Colonic mucosa (tissue), 4 donors: ENCODE results near the gene PDZRN3. TPM values are rescaled to one million over a fixed set of nuclear protein-coding genes. Genes with fewer than 3 reads are reported as not detected.

Experiments
- DNase-seq: peaks from one replicate; pipeline ENCODE4 v3.0.0-alpha.2; 2020
- H3K27ac ChIP-seq: fragments of 200-600 bp; one replicate; pipeline ENCODE4 v1.8.0; 2021
- H3K27me3 ChIP-seq: fragments of 200-600 bp; one replicate; pipeline ENCODE4 v1.8.0; 2021
- H3K36me3 ChIP-seq: fragments of 200-600 bp; one replicate; pipeline ENCODE4 v1.8.0; 2021
- H3K4me1 ChIP-seq: fragments of 200-600 bp; one replicate; pipeline ENCODE4 v1.8.0; 2021; ENCODE audit warnings: mild to moderate bottlenecking
- H3K4me3 ChIP-seq: fragments of 200-600 bp; one replicate; pipeline ENCODE4 v1.8.0; 2021
- H3K9ac ChIP-seq, 2 donors: one replicate each; pipeline ENCODE4 v1.7.0; 2013; ENCODE audit warnings: control low read depth in 2 of 2, low read depth in 2 of 2, low read length in 2 of 2
- H3K9me3 ChIP-seq: fragments of 200-600 bp; one replicate; pipeline ENCODE4 v1.8.0; 2021
- intact Hi-C: fragments of 100-400 bp; cut with DNase I; formaldehyde crosslinking; loops from one replicate; pipeline ENCODE4 v1.14.1; 2022
- total RNA-seq, 2 donors: library from RNA; stranded (reverse); fragmentation: NEBNext Ultra II Directional in 1 of 2; extraction: Animal tissue kit (Norgen Biotek cat#: 25700) in 1 of 2; gene quantifications; one replicate each; pipeline ENCODE4 v1.2.1, GENCODE V29; 2021
- TF ChIP-seq, protein P1 (sequence below): fragments of 200-600 bp; IDR thresholded peaks from one replicate; pipeline ENCODE4 v1.8.0; 2022; ENCODE audit warnings: antibody characterized with exemption, mild to moderate bottlenecking
- donor health status: healthy.
- donor health status: DM: no; HTN: no; CAD: no.
- donor health status: DM: no; HTN: no; CAD: no.

Gene PDZRN3
- total RNA-seq, 2 donors from 2014 or later, result 13.6 to 19.1 TPM

DNA sequence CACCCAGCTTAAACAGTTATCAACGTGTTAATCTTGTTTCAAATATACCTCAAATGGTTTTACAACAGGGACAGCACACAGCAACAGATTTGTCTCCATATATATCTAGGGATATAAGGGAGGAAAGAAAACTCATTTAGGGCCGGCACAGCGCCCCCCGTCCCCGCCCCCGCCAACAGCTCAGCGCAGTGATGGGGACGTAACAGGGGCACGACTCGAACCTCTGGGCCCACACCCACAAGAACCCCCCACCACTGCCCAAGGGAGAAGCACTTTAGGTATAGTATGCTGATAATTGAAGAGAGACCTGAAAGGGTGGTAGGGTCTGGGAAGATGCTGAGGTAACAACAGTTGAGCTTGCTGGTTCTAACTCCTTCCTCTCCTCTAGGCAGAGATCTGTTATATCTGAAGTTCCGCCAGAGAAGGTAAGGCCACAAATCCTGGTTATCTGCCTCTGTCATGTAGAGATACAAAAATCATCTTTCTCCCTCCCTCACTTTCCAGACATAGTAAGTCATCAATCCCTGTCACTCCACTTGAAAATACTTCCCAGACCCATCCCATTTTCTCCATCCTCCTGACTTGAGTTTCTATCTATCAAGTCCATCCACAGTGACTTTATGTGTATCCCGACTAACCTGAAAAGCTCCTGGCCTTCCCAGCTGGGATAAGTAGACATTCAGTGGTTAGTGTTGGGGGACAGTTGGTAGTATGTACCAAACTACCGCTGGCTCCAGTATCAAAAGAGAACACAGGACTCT lies 126.9 kb downstream of the PDZRN3 start:
- no peaks in the 10 kb centered on the region for H3K9me3 ChIP-seq
- no peak overlapping the region for H3K4me3 ChIP-seq
- intact Hi-C loops, result no loop called here
- TF ChIP-seq, protein P1, sequence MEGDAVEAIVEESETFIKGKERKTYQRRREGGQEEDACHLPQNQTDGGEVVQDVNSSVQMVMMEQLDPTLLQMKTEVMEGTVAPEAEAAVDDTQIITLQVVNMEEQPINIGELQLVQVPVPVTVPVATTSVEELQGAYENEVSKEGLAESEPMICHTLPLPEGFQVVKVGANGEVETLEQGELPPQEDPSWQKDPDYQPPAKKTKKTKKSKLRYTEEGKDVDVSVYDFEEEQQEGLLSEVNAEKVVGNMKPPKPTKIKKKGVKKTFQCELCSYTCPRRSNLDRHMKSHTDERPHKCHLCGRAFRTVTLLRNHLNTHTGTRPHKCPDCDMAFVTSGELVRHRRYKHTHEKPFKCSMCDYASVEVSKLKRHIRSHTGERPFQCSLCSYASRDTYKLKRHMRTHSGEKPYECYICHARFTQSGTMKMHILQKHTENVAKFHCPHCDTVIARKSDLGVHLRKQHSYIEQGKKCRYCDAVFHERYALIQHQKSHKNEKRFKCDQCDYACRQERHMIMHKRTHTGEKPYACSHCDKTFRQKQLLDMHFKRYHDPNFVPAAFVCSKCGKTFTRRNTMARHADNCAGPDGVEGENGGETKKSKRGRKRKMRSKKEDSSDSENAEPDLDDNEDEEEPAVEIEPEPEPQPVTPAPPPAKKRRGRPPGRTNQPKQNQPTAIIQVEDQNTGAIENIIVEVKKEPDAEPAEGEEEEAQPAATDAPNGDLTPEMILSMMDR, result no peak
- no peak overlapping the region for H3K27ac ChIP-seq
- H3K36me3 ChIP-seq, result no peaks in the 10 kb centered on the region
- no peaks in the 10 kb centered on the region for H3K4me1 ChIP-seq
- DNase-seq, result no peak
- H3K27me3 ChIP-seq, result no peaks in the 10 kb centered on the region
- H3K9ac ChIP-seq, result no peak overlapping the region

DNA sequence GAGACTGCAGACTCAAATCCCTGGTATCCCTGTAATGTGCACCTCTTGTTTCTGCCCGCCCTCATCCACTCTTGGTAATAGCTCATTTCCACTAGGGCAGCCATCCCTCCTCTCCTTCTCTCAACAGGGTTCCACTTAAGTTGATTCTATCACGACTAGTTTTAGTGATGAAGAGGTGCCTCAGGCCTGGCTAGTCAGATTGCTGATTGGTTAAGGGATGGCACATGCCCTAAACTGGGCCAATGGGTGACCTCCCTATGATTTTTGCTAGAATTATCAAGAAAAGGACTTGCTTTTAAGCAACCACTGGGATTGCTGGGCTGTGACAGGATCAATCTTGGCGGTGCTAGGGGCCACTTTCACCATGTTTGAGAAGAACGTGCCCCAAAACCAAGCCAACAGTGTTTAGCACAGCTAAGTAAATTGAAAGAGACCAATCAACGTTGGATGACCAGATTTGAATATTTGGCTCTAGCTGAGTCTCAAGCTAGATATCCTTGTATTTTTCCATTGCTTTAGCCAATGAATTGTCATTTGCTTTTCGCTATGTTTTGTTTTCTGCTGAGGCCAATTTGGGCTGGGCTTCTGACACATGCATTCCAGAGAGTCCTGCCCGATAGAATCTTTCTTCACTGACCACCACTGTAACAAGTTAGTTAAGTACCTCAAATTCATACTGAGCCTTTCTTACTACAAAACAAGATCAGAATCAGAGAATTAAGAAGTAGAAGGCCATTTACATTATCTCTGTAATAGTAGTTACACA lies 131.0 kb downstream of the PDZRN3 start:
- no peaks in the 10 kb centered on the region for H3K9me3 ChIP-seq
- no peak overlapping the region for H3K27ac ChIP-seq
- H3K4me1 ChIP-seq, result no peaks in the 10 kb centered on the region
- H3K9ac ChIP-seq, result no peak overlapping the region
- no peak overlapping the region for H3K4me3 ChIP-seq
- DNase-seq, result no peak
- TF ChIP-seq, protein P1, result no peak
- intact Hi-C loops, result no loop called here
- H3K27me3 ChIP-seq, result no peaks in the 10 kb centered on the region
- H3K36me3 ChIP-seq, result no peaks in the 10 kb centered on the region

GRCh38 chr3:73492186-73492585 lies 132.6 kb downstream of the PDZRN3 start:
- no peaks in the 10 kb centered on the region for H3K4me1 ChIP-seq
- H3K9me3 ChIP-seq, result no peaks in the 10 kb centered on the region
- intact Hi-C loops, result no loop called here
- no peak overlapping the region for H3K27ac ChIP-seq
- TF ChIP-seq, protein P1, result no peak
- no peak for DNase-seq
- no peak overlapping the region for H3K9ac ChIP-seq
- no peaks in the 10 kb centered on the region for H3K27me3 ChIP-seq
- H3K36me3 ChIP-seq, result no peaks in the 10 kb centered on the region
- no peak overlapping the region for H3K4me3 ChIP-seq

DNA sequence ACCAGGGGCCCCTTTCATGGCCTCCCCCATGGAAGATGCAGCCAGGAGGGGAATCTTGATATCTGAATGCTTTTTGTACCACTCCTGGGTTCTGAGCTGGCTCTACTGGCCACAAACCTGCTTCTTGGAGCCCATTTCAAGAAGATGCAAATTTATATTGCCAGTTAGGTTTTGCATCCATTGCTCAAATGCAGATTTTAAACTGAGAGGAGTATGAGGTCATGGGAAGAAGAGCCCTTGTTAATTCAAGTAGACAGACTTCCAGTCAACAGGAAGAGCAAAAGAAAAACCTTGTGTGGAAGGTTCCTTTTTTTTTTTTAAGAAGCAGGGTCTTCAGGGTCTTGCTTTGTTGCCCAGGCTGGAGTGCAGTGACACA lies 133.5 kb downstream of the PDZRN3 start:
- intact Hi-C loops, result no loop called here
- Histone ChIP-seq H3K9me3 (no peaks in the 10 kb centered on the region), H3K4me3 (no peak overlapping the region), H3K27me3 (no peaks in the 10 kb centered on the region), H3K4me1 (no peaks in the 10 kb centered on the region), H3K9ac (no peak overlapping the region), H3K27ac (no peak overlapping the region), H3K36me3 (no peaks in the 10 kb centered on the region)
- TF ChIP-seq, protein P1, result no peak
- DNase-seq, result no peak

DNA sequence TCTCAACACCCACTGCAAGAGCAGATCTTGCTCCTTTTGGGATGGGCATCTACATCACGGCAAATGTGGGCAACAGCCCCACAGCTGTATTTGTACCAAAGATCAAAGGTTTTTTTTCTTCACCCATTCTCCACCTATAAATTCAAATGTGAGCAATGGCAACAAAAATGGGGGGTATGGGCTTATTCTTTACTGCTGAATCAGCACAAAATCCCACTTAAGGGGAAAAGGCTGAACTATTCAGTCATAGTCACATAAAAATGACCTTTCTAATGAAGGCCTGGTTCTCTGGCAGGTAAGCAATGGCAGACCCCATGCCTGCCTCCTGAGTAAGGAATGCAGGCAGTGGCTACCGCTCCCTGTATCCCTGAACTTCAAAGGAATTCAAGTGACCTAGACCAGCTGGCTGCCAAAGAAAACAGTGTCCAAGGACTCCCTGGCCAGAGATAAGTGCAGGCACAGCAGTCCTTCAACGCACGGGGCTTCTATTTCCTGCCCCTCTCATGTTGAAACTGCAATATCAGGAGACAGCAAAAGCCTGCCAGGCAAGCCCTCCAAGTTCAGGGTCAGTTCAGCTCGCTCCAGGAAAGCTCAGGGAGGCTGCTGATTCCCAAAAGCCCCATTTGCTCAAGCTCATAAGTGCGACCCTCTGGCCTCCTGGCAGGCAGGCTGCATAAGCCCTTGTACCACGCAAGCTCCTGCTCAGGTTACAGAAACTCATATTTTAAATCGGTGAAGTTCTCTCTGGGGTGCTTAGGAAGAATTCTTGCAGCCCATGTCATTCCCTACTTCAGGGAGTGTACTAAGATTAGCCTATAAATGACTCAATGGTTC lies 134.1 kb downstream of the PDZRN3 start:
- Histone ChIP-seq H3K9ac (no peak overlapping the region), H3K4me1 (no peaks in the 10 kb centered on the region), H3K27ac (no peak overlapping the region), H3K36me3 (no peaks in the 10 kb centered on the region), H3K4me3 (no peak overlapping the region), H3K9me3 (no peaks in the 10 kb centered on the region), H3K27me3 (no peaks in the 10 kb centered on the region)
- DNase-seq, result no peak
- intact Hi-C loops, result no loop called here
- TF ChIP-seq, protein P1, result no peak
